Measurements from ENCODE around the gene MGAT3.

MGAT3 gene

DNA sequence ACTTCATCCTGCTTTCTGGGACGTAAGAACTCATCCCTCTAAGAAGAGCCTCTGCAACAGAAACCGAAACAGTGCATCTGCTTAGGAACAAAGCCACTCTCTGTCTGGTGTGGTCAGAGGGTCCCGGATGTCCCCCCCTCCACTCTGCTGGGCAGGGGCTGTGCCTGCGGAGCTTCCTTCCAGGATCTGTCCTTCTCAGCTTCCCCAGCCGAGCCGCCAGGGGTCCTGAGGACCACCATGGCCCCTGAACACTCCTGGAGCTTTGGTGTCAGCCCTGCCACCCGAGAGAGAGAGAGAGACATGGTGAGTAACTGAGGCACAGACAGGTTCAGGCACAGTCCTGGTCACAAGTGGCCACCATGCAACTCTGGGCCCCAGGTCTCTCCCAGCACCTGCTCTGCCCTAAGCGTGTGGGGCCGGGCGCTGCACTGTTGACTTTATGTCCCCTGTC lies 24.4 kb upstream of the MGAT3 start:
- Histone ChIP-seq H3K27me3 (ENCODE audit: low read depth) (no peaks in the 10 kb centered on the region), H3K36me3 (replicated peaks) (peaks cover 28% of the 10 kb centered on the region), H3K4me3 (no peak overlapping the region), H3K9me3 (no peaks in the 10 kb centered on the region), H3K4me1 (no peaks in the 10 kb centered on the region)
- in situ Hi-C loops (cut with MboI; ENCODE audit: low sequenced_read_pairs) = no loop called here
- no peak for DNase-seq (ENCODE audit: low spot score in 2 of 2)

DNA sequence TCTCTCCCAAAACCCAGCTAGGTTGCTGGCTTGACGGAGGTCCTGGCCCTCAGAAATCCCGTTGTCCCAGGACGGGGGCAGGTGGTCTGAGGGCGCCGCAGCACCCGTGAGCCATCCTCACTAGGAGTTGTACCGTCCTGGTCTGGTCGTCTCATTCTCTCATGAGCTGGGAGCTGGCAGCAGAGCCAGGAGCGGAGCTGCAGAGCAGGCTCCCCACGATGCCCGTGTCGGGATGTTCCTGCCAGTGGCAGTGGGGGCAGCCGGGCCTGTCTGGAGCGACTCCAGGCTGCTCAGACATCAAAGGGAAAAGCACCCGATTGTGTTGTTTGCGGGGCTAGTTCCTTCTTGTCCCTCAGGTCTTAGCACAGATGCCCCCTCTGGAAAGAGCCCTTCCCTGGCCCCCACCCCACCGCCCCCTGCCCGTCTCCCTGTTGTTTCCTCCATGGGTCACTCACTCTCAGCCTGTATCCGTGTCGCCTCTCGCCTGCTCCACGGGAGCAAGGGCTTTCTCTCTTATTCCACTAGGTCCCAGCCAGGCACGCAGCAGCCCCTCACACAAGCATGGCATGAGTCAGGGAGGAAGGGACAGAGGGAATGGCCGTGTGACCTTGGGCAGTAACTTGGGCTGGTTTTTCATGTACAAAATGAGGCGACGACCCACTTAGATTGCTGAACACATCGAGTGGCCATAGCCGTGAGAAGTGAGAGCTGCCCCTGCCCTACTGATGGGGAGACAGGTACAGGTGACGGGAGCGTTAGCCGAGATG lies 23.2 kb upstream of the MGAT3 start:
- Histone ChIP-seq H3K4me3 (no peak overlapping the region), H3K4me1 (no peaks in the 10 kb centered on the region), H3K9me3 (no peaks in the 10 kb centered on the region), H3K36me3 (replicated peaks) (peaks cover 16% of the 10 kb centered on the region), H3K27me3 (ENCODE audit: low read depth) (no peaks in the 10 kb centered on the region)
- in situ Hi-C loops (cut with MboI; ENCODE audit: low sequenced_read_pairs) = no loop called here
- DNase-seq (ENCODE audit: low spot score in 2 of 2) = no peak

DNA sequence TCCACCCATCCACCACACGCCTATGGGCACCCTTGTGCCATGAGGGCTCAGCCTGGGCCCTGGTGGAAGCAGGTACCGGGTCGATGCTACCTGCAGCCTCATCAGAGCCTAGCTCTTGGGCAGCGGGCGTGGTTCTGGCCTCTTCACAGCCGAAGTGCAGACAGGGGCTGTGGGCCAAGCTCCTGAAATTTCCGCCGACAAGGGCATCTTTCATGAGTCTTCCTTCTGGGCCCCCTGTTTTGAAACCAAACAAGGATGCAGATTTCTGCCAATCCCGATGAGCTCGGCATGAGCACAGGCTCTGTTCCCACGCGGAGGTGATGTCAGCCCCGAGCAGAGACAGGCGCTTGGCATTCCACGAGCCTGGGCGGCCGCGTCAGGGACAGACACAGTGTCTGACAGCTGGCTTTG lies 22.6 kb upstream of the MGAT3 start:
- H3K9me3 ChIP-seq = no peaks in the 10 kb centered on the region
- H3K4me3 ChIP-seq = no peak overlapping the region
- H3K4me1 ChIP-seq = no peaks in the 10 kb centered on the region
- peaks cover 14% of the 10 kb centered on the region for H3K36me3 ChIP-seq (replicated peaks)
- in situ Hi-C loops (cut with MboI; ENCODE audit: low sequenced_read_pairs) = no loop called here
- no peak for DNase-seq (ENCODE audit: low spot score in 2 of 2)
- no peaks in the 10 kb centered on the region for H3K27me3 ChIP-seq (ENCODE audit: low read depth)

DNA sequence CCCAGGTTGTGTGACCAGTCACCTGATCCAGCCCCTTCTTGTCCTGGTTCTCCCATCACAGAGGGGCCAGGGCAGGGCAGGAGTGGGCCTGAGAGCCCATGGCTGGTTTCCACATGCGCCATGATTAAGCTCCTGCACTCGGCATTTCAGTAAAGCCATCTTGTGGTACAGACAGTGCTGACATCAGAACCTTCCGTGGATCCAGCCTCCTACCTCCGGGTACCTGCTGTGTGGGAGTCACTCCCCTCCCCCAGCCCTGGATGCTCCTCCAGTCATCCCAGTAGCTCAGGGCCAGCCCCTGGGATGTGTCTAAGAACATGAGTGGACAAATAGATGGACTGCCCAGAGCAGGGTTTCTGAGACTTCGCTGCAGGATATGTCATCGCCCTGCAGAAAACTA lies 22.1 kb upstream of the MGAT3 start:
- in situ Hi-C loops (cut with MboI; ENCODE audit: low sequenced_read_pairs) = no loop called here
- H3K4me1 ChIP-seq = no peaks in the 10 kb centered on the region
- DNase-seq (ENCODE audit: low spot score in 2 of 2) = no peak

DNA sequence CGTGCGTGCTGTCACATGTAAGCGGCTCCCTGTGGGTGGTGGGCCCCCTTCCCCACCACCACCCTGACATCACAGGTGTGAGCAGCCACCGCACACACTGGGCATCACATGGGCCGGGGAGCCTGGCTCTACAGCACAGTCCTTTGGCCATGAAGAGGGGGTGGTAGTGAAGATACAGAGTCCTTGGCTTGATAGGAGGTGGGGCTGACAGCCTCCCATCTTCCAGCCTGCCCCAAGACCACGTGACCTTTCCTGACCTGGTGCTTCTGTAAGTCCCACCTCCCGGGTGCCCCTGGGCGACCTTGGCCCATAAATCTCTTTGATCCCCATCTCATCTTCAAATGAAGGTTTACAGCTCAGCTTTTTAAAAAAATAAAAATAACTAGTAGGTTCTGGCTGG lies 21.2 kb upstream of the MGAT3 start:
- H3K27me3 ChIP-seq (ENCODE audit: low read depth) = no peaks in the 10 kb centered on the region
- peaks cover 10% of the 10 kb centered on the region for H3K36me3 ChIP-seq (replicated peaks)
- DNase-seq (ENCODE audit: low spot score in 2 of 2) = no peak
- H3K9me3 ChIP-seq = no peaks in the 10 kb centered on the region
- H3K4me1 ChIP-seq = no peaks in the 10 kb centered on the region
- no peak overlapping the region for H3K4me3 ChIP-seq
- in situ Hi-C loops (cut with MboI; ENCODE audit: low sequenced_read_pairs) = no loop called here

More for the DNA sequence above, 22.1 kb upstream of the MGAT3 start:
- Histone ChIP-seq H3K9me3 (no peaks in the 10 kb centered on the region), H3K4me3 (no peak overlapping the region), H3K27me3 (ENCODE audit: low read depth) (no peaks in the 10 kb centered on the region), H3K36me3 (replicated peaks) (peaks cover 10% of the 10 kb centered on the region)

DNA sequence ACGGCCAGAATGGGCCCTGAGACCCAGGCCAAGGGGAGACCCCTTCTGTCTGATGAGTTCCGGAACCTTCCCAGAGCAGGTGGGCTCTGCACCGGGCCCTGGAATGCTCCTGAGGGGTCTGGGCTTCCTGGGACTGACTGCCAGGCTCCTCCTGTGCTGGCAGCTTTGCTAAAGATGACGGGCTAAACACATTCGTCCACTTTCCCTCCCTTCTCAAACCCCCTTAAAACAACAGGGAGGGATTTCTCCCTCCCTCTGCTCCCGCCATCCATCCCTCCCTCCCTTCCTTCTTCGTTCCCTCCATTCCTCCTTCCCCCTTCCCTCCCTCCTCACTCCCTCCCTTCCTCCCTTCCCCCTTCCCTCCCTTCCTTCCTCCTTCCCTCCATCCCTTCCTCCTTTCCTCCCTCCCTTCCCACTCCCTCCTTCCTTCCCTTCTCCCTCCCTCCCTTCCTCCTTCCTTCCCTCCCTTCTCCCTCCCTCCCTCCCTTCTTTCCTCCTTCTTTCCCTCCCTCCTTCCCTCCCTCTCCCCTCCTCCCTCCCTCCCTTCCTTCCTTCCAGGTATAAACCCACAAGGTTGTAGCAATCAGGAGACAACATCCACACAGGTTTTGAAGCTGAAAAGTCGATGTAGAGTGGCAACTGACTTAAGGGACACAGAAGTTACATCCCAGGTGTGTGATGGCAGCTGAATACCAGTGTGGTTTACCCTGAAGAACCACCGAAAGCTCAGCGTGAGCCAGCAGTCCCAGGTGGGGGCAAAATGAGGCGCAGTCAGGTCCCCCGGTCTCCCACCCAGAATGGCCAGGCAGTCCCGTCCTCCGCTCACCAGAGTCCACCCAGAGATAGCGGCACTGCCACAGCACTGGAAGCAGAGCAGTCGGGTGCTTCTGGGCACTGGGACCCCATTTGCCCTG lies 18.8 kb upstream of the MGAT3 start:
- H3K27me3 ChIP-seq (ENCODE audit: low read depth) = no peaks in the 10 kb centered on the region
- no peaks in the 10 kb centered on the region; the same call in 1 of the 2 replicates for H3K36me3 ChIP-seq (replicated peaks)
- in situ Hi-C loops (cut with MboI; ENCODE audit: low sequenced_read_pairs) = no loop called here
- no peaks in the 10 kb centered on the region for H3K9me3 ChIP-seq
- no peaks in the 10 kb centered on the region for H3K4me1 ChIP-seq
- no peak overlapping the region for H3K4me3 ChIP-seq
- no peak for DNase-seq (ENCODE audit: low spot score in 2 of 2)

DNA sequence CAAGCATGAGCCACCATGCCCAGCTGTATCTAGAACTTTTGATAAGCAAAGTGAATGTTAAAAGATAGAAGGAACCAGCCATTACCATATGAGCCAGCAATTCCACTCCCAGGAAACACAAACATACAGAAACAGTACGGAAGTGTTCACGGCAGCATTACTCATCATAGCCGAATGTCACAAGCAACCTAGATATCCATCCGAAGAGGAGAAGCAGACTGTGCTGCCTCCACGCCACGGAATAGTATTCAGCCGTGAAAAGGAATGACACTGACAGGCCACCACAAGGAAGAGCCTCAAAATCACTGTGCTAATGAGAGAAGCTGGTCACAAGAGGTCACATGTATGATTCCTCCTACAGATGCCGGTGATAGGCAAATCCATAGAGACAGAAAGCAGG lies 17.6 kb upstream of the MGAT3 start:
- H3K27me3 ChIP-seq (ENCODE audit: low read depth) = no peaks in the 10 kb centered on the region
- no peak overlapping the region for H3K4me3 ChIP-seq
- DNase-seq (ENCODE audit: low spot score in 2 of 2) = no peak
- no peaks in the 10 kb centered on the region for H3K4me1 ChIP-seq
- in situ Hi-C loops (cut with MboI; ENCODE audit: low sequenced_read_pairs) = no loop called here
- H3K9me3 ChIP-seq = no peaks in the 10 kb centered on the region
- no peaks in the 10 kb centered on the region for H3K36me3 ChIP-seq (replicated peaks)

DNA sequence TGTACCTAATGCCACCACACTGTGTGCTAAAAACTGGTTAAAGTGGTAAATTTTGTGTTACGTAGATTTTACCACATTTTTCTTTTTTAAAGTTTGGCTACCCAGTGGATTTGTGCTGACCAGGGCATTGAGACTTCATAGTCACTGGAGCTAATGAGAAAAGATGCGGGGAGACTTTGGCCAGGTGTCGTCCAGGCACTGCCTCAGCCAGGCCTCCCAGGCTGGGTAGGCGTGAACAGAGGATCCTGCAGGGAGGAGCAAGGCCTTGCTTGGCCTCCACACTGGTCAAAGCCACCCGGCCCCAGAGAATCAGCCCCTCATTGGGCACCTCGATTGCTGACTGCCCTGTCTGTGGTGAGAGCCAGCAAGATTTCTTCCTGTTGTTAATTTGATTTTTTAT lies 13.4 kb upstream of the MGAT3 start:
- DNase-seq (ENCODE audit: low spot score in 2 of 2) = no peak
- no peaks in the 10 kb centered on the region for H3K4me1 ChIP-seq

DNA sequence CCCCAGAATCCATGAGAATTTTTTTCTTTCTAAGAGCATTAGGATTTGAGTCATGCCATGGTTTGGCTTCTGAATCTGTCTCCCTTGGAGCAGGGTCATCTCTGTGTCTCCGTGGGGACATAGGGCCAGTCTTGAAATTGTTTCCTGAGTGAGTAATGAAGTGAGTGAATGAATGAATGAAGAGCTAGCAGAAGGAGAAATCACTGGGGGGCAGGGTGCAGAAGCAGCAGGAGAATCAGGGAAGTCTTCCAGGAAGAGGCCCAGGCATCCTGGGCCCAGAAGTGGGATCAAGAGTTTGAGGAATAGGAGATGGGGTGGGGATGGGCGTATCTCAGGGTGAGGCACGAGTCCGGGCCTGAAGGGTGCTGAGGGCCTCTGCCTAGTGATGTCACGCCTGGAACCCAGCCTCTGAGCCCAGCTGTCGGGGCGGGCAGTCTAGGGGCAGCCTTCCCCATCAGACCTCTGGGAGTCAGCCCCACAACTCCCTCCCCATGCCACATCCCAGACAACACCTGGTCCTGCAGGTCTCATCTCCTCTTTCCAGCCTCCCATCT lies 12.5 kb upstream of the MGAT3 start:
- Histone ChIP-seq H3K36me3 (replicated peaks) (no peaks in the 10 kb centered on the region), H3K27me3 (ENCODE audit: low read depth) (no peaks in the 10 kb centered on the region), H3K9me3 (no peaks in the 10 kb centered on the region), H3K4me3 (no peak overlapping the region), H3K4me1 (no peaks in the 10 kb centered on the region)
- DNase-seq (ENCODE audit: low spot score in 2 of 2) = no peak
- in situ Hi-C loops (cut with MboI; ENCODE audit: low sequenced_read_pairs) = no loop called here

More for the DNA sequence above, 13.4 kb upstream of the MGAT3 start:
- no peak overlapping the region for H3K4me3 ChIP-seq
- no peaks in the 10 kb centered on the region for H3K9me3 ChIP-seq
- H3K27me3 ChIP-seq (ENCODE audit: low read depth) = no peaks in the 10 kb centered on the region
- H3K36me3 ChIP-seq (replicated peaks) = no peaks in the 10 kb centered on the region
- in situ Hi-C loops (cut with MboI; ENCODE audit: low sequenced_read_pairs) = no loop called here

DNA sequence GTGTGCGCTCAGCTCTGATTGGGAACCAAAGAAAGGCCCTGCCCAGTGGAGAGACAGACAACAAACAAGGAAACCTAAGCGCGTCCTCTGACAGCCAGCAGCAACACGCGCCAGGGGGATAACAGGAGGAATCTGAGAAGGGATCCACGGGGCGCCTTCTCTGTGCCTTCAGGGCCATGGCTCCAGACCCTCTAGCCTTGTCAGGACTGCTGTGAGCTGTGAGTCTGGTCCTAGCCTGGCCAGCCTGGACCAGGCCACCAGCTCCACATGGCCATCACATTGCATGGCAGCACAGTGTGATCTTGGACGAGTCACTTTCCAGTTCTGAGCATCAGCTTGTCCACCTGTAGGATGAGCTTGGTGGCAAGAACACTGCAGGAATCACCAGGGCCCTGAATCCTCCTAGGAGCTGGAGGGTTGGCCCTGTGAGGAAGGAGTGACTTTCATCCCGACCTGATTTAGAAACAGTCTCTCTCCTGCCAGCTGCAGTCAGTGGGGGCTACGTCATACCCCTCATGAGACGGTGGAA lies 11.8 kb upstream of the MGAT3 start:
- Histone ChIP-seq H3K9me3 (no peaks in the 10 kb centered on the region), H3K4me3 (no peak overlapping the region), H3K36me3 (replicated peaks) (no peaks in the 10 kb centered on the region), H3K27me3 (ENCODE audit: low read depth) (no peaks in the 10 kb centered on the region), H3K4me1 (no peaks in the 10 kb centered on the region)
- in situ Hi-C loops (cut with MboI; ENCODE audit: low sequenced_read_pairs) = no loop called here
- no peak for DNase-seq (ENCODE audit: low spot score in 2 of 2)

DNA sequence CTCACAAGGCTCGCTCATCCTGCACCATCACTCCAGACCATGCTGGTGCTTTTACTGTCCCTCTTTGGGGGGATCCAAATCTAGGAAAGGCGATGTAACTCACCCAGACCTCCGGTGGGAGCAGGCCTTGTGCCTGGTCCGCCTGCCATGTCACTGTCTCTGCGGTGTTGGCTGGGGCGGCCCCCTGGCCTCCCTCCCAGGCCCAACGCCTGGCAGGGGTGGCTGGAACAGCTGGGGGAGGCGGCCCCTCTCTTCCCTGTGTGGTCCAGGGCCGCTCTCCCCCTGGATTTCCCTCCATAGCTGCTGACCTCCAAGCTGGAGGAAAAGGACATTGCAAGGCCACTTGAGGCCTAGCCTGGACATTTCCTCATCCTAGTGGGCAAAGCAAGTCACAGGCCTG lies 11.1 kb upstream of the MGAT3 start:
- Histone ChIP-seq H3K36me3 (replicated peaks) (no peaks in the 10 kb centered on the region), H3K4me3 (no peak overlapping the region), H3K4me1 (no peaks in the 10 kb centered on the region), H3K9me3 (no peaks in the 10 kb centered on the region), H3K27me3 (ENCODE audit: low read depth) (no peaks in the 10 kb centered on the region)
- in situ Hi-C loops (cut with MboI; ENCODE audit: low sequenced_read_pairs) = no loop called here
- DNase-seq (ENCODE audit: low spot score in 2 of 2) = no peak

DNA sequence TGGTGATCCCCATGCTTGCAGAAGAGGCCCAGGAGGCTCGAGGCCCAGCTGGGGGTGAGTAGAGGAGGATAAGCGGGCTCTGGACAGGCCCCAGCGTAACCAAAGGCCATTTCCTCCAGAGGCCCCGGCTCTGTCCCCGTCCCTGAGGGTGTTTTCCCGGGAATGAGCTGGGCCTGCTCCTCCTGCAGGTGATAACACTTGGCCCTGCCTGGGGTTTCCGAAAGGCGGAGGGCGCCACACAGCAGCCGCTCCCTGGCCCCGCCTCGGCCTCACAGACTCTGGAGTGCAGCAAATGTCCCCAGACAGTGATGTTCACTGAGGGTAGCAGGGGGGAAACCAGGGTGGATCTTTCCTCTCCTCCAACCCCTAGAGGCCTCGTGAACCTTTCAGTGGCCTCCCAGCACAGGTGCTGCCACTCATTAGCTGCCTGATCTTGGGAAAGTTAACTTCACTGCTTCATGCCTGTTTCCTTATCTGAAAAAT lies 10.5 kb upstream of the MGAT3 start:
- in situ Hi-C loops (cut with MboI; ENCODE audit: low sequenced_read_pairs) = no loop called here
- Histone ChIP-seq H3K27me3 (ENCODE audit: low read depth) (no peaks in the 10 kb centered on the region), H3K9me3 (no peaks in the 10 kb centered on the region), H3K4me3 (no peak overlapping the region), H3K4me1 (no peaks in the 10 kb centered on the region), H3K36me3 (replicated peaks) (no peaks in the 10 kb centered on the region)
- no peak for DNase-seq (ENCODE audit: low spot score in 2 of 2)

DNA sequence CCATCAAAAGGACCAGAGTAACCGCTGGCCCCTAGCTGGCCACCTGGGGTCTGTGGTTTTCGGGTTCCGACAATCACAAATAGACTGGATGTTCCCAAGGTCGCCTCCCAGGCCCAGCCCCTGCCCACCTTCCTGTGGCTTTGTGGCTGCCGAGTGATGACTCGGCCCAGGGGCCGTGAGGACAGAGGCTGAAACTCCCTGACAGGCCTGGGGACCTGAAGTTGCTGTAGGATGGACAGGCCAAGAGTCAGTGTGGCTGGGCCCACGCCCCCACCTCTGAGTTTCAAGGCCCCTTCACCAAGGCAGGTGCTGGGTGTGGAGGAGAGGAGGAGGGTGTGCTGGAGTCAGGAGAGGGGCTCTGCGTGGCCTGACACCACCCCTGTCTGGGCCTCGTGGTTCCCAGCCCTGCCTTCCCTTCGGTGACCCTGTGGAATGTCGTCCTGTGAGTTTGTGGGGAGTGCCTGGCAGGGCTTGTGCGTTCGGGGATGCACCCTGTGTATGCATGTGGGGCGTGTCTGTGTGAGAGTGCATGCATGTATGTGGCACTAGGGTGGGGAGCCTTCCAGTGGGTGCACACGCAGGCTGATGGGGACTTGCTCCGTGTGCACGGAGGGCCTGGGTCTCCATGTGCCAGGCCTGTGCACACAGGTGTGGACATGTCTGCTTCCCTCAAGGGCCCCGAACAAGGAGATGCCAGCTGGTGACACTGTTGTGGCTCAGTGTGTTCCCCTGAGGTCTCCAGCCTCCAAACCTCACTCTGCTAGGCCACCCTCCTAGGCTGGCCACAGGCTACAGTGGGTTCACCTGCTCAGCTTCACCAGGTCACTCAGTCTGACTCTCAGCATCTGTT lies 8.4 kb upstream of the MGAT3 start:
- in situ Hi-C loops (cut with MboI; ENCODE audit: low sequenced_read_pairs) = no loop called here
- no peaks in the 10 kb centered on the region for H3K4me1 ChIP-seq
- DNase-seq (ENCODE audit: low spot score in 2 of 2) = no peak
- no peaks in the 10 kb centered on the region for H3K27me3 ChIP-seq (ENCODE audit: low read depth)
- no peaks in the 10 kb centered on the region for H3K9me3 ChIP-seq
- no peak overlapping the region for H3K4me3 ChIP-seq
- H3K36me3 ChIP-seq (replicated peaks) = no peaks in the 10 kb centered on the region

Data from HAP-1 (cell line).